GM15510 (cell line): ENCODE measurements around the gene C1QL4.

ENCODE experiments used
- POLR2A ChIP-seq: IDR thresholded peaks from 3 replicates; pipeline ENCODE4 v1.6.1; 2011; ENCODE audit warnings: borderline replicate concordance; ENCODE audit not compliant: insufficient read length; ENCODE audit errors: extremely low read depth

Gene C1QL4

GRCh38 chr12:49301760-49302159 lies 35.2 kb downstream of the C1QL4 start:
- TF ChIP-seq POLR2A: no peak

GRCh38 chr12:49298160-49298559 lies 38.8 kb downstream of the C1QL4 start:
- TF ChIP-seq POLR2A: no peak

GRCh38 chr12:49297695-49298060 lies 39.3 kb downstream of the C1QL4 start:
- no peak for TF ChIP-seq POLR2A

- TF ChIP-seq POLR2A: no peak
Measured at GRCh38 chr12:49296836-49297694, 39.9 kb downstream of the C1QL4 start.

GRCh38 chr12:49296034-49296835 lies 40.8 kb downstream of the C1QL4 start:
- no peak for TF ChIP-seq POLR2A

- no peak for TF ChIP-seq POLR2A
Measured at GRCh38 chr12:49295082-49295936, 41.7 kb downstream of the C1QL4 start, which contains the start of gene PRPH. TSS of gene PRPH (plus strand) at chr12:49295147. CDS start at chr12:49295201, 54 bp downstream.

- TF ChIP-seq POLR2A: no peak
Measured at GRCh38 chr12:49294804-49295081, 42.2 kb downstream of the C1QL4 start.

GRCh38 chr12:49294086-49294803 lies 42.7 kb downstream of the C1QL4 start:
- TF ChIP-seq POLR2A: no peak

- no peak for TF ChIP-seq POLR2A
Measured at GRCh38 chr12:49293056-49293956, 43.7 kb downstream of the C1QL4 start.

GRCh38 chr12:49292729-49293055 lies 44.3 kb downstream of the C1QL4 start:
- no peak for TF ChIP-seq POLR2A

GRCh38 chr12:49288922-49289555 lies 47.9 kb downstream of the C1QL4 start:
- no peak for TF ChIP-seq POLR2A

- no peak for TF ChIP-seq POLR2A
Measured at GRCh38 chr12:49288412-49288853, 48.6 kb downstream of the C1QL4 start.

GRCh38 chr12:49287876-49288275 lies 49.1 kb downstream of the C1QL4 start:
- no peak for TF ChIP-seq POLR2A
